BLaER1 (cell line): Measurements from ENCODE around the gene LMO7.

Experiments used
- H3K27ac ChIP-seq: shearing (Covaris generic); formaldehyde crosslinking; 2 replicates; pipeline ENCODE4 v1.8.1; 2022
- H3K27me3 ChIP-seq: shearing (Covaris generic); formaldehyde crosslinking; 2 replicates; pipeline ENCODE4 v1.8.1; 2022
- H3K36me3 ChIP-seq: shearing (Covaris generic); formaldehyde crosslinking; 2 replicates; pipeline ENCODE4 v1.8.1; 2022
- H3K4me1 ChIP-seq: shearing (Covaris generic); formaldehyde crosslinking; 2 replicates; pipeline ENCODE4 v1.8.1; 2022
- H3K4me2 ChIP-seq: shearing (Covaris generic); formaldehyde crosslinking; 2 replicates; pipeline ENCODE4 v1.8.1; 2022
- H3K4me3 ChIP-seq: shearing (Covaris generic); formaldehyde crosslinking; 2 replicates; pipeline ENCODE4 v1.8.1; 2022
- H3K9ac ChIP-seq: shearing (Covaris generic); formaldehyde crosslinking; 2 replicates; pipeline ENCODE4 v1.8.1; 2022
- H3K9me3 ChIP-seq: shearing (Covaris generic); formaldehyde crosslinking; 2 replicates; pipeline ENCODE4 v1.8.1; 2022
- H4K20me1 ChIP-seq: shearing (Covaris generic); formaldehyde crosslinking; 2 replicates; pipeline ENCODE4 v1.8.1; 2022
- Cebpa-rat ChIP-seq: shearing (Covaris generic); IDR thresholded peaks from 2 replicates; pipeline ENCODE4 v1.8.1; 2022

The LMO7 gene

GRCh38 chr13:75643693-75644092 lies 7.6 kb downstream of the LMO7 start:
- H4K20me1 ChIP-seq: no peaks in the 10 kb centered on the region

GRCh38 chr13:75645141-75645540 lies 9.0 kb downstream of the LMO7 start:
- TF ChIP-seq Cebpa-rat: no peak
- H3K27ac ChIP-seq: no peak overlapping the region
- H4K20me1 ChIP-seq: no peaks in the 10 kb centered on the region
- H3K4me3 ChIP-seq: no peak overlapping the region
- H3K27me3 ChIP-seq: no peaks in the 10 kb centered on the region
- H3K4me2 ChIP-seq: no peak overlapping the region
- no peaks in the 10 kb centered on the region for H3K9me3 ChIP-seq
- no peaks in the 10 kb centered on the region for H3K4me1 ChIP-seq
- H3K36me3 ChIP-seq: no peaks in the 10 kb centered on the region
- H3K9ac ChIP-seq: no peak overlapping the region

More at GRCh38 chr13:75643693-75644092, 7.6 kb downstream of the LMO7 start:
- Histone ChIP-seq H3K4me2 (no peak overlapping the region), H3K36me3 (no peaks in the 10 kb centered on the region), H3K4me1 (no peaks in the 10 kb centered on the region), H3K27ac (no peak overlapping the region), H3K4me3 (no peak overlapping the region), H3K27me3 (peaks cover under 1% of the 10 kb centered on the region; the same call in 1 of the 2 replicates), H3K9me3 (no peaks in the 10 kb centered on the region), H3K9ac (no peak overlapping the region)
- TF ChIP-seq Cebpa-rat: no peak

GRCh38 chr13:75647126-75647784 lies 11.1 kb downstream of the LMO7 start:
- H3K4me3 ChIP-seq: no peak overlapping the region
- no peak for TF ChIP-seq Cebpa-rat
- no peak overlapping the region for H3K27ac ChIP-seq
- no peaks in the 10 kb centered on the region for H3K4me1 ChIP-seq
- H4K20me1 ChIP-seq: no peaks in the 10 kb centered on the region
- no peak overlapping the region for H3K4me2 ChIP-seq
- H3K9ac ChIP-seq: no peak overlapping the region
- no peaks in the 10 kb centered on the region for H3K36me3 ChIP-seq
- H3K9me3 ChIP-seq: no peaks in the 10 kb centered on the region
- H3K27me3 ChIP-seq: no peaks in the 10 kb centered on the region

GRCh38 chr13:75648446-75648845 lies 12.3 kb downstream of the LMO7 start:
- Histone ChIP-seq H3K4me2 (no peak overlapping the region), H4K20me1 (no peaks in the 10 kb centered on the region), H3K36me3 (no peaks in the 10 kb centered on the region), H3K9ac (no peak overlapping the region), H3K4me3 (no peak overlapping the region), H3K9me3 (no peaks in the 10 kb centered on the region), H3K27ac (no peak overlapping the region), H3K27me3 (no peaks in the 10 kb centered on the region), H3K4me1 (no peaks in the 10 kb centered on the region)
- TF ChIP-seq Cebpa-rat: no peak

GRCh38 chr13:75651013-75651412 lies 14.9 kb downstream of the LMO7 start:
- H3K4me3 ChIP-seq: no peak overlapping the region
- H3K27me3 ChIP-seq: no peaks in the 10 kb centered on the region
- no peak overlapping the region for H3K27ac ChIP-seq
- H3K36me3 ChIP-seq: no peaks in the 10 kb centered on the region
- no peaks in the 10 kb centered on the region for H4K20me1 ChIP-seq
- no peak overlapping the region for H3K9ac ChIP-seq
- no peak overlapping the region for H3K4me2 ChIP-seq
- no peak for TF ChIP-seq Cebpa-rat
- no peaks in the 10 kb centered on the region for H3K9me3 ChIP-seq
- no peaks in the 10 kb centered on the region for H3K4me1 ChIP-seq

GRCh38 chr13:75652726-75653125 lies 16.6 kb downstream of the LMO7 start:
- Histone ChIP-seq H3K9ac (no peak overlapping the region), H3K4me1 (no peaks in the 10 kb centered on the region), H3K4me2 (no peak overlapping the region), H3K27me3 (no peaks in the 10 kb centered on the region), H3K36me3 (no peaks in the 10 kb centered on the region), H3K27ac (no peak overlapping the region), H3K9me3 (no peaks in the 10 kb centered on the region), H4K20me1 (no peaks in the 10 kb centered on the region), H3K4me3 (no peak overlapping the region)
- no peak for TF ChIP-seq Cebpa-rat

- H3K27me3 ChIP-seq: no peaks in the 10 kb centered on the region
- H3K4me3 ChIP-seq: no peak overlapping the region
- no peaks in the 10 kb centered on the region for H3K36me3 ChIP-seq
- H3K9me3 ChIP-seq: no peaks in the 10 kb centered on the region
- TF ChIP-seq Cebpa-rat: no peak
- no peak overlapping the region for H3K9ac ChIP-seq
- no peak overlapping the region for H3K27ac ChIP-seq
- H3K4me2 ChIP-seq: no peak overlapping the region
- H3K4me1 ChIP-seq: peaks cover 10% of the 10 kb centered on the region
- H4K20me1 ChIP-seq: no peaks in the 10 kb centered on the region
These were observed 20.4 kb downstream of the LMO7 start for GRCh38 chr13:75656425-75656989.

- H3K9me3 ChIP-seq: no peaks in the 10 kb centered on the region
- no peak overlapping the region for H3K4me3 ChIP-seq
- no peaks in the 10 kb centered on the region for H3K36me3 ChIP-seq
- H3K4me2 ChIP-seq: no peak overlapping the region
- H3K9ac ChIP-seq: no peak overlapping the region
- TF ChIP-seq Cebpa-rat: no peak
- H3K4me1 ChIP-seq: peaks cover 10% of the 10 kb centered on the region
- H3K27me3 ChIP-seq: no peaks in the 10 kb centered on the region
- H3K27ac ChIP-seq: no peak overlapping the region
- H4K20me1 ChIP-seq: no peaks in the 10 kb centered on the region
These were observed 21.0 kb downstream of the LMO7 start for GRCh38 chr13:75657111-75657510.

GRCh38 chr13:75660694-75661093 lies 24.6 kb downstream of the LMO7 start:
- Histone ChIP-seq H3K4me1 (peaks cover 10% of the 10 kb centered on the region), H3K27ac (no peak overlapping the region), H3K27me3 (no peaks in the 10 kb centered on the region), H3K9ac (no peak overlapping the region), H4K20me1 (no peaks in the 10 kb centered on the region), H3K36me3 (no peaks in the 10 kb centered on the region), H3K4me3 (no peak overlapping the region), H3K4me2 (peak overlapping the region; percentile 48), H3K9me3 (no peaks in the 10 kb centered on the region)
- TF ChIP-seq Cebpa-rat: no peak

- Histone ChIP-seq H3K4me1 (peaks cover 10% of the 10 kb centered on the region), H3K27ac (no peak overlapping the region), H3K27me3 (no peaks in the 10 kb centered on the region), H3K9me3 (no peaks in the 10 kb centered on the region), H3K4me2 (no peak overlapping the region; the same call in 1 of the 2 replicates), H4K20me1 (no peaks in the 10 kb centered on the region), H3K4me3 (no peak overlapping the region), H3K9ac (no peak overlapping the region), H3K36me3 (no peaks in the 10 kb centered on the region)
- TF ChIP-seq Cebpa-rat: no peak
These were observed 25.3 kb downstream of the LMO7 start for GRCh38 chr13:75661443-75661842.
